Left lung (tissue), 10 donors: ENCODE measurements around the gene C10orf53. TPM values are rescaled to one million over a fixed set of nuclear protein-coding genes. Genes with fewer than 3 reads are reported as not detected.

ENCODE experiments used
- ATAC-seq: fragments of 200-7000 bp; cut with Tn5 transposase; one replicate; pipeline ENCODE4 v1.9.1; 2020; ENCODE audit warnings: moderate library complexity
- DNase-seq, 4 donors: peaks; one replicate each; pipeline ENCODE4 v3.0.0-alpha.2; 2013 to 2020
- H3K27ac ChIP-seq, 2 donors: fragments of 200-600 bp; sonication (generic) in 1 of 2; one replicate each; pipeline versions ENCODE4 v1.5.0 to v1.8.0; 2020 to 2021
- H3K27me3 ChIP-seq, 2 donors: fragments of 200-600 bp; sonication (generic) in 1 of 2; one replicate each; pipeline versions ENCODE4 v1.5.0 to v1.8.0; 2020 to 2021
- H3K36me3 ChIP-seq, 2 donors: fragments of 200-600 bp; sonication (generic) in 1 of 2; one replicate each; pipeline versions ENCODE4 v1.5.0 to v1.8.0; 2020 to 2021
- H3K4me1 ChIP-seq, 2 donors: fragments of 200-600 bp; one replicate each; pipeline ENCODE4 v1.8.0; 2021
- H3K4me3 ChIP-seq, 2 donors: fragments of 200-600 bp; sonication (generic) in 1 of 2; one replicate each; pipeline versions ENCODE4 v1.5.0 to v1.8.0; 2020 to 2021; ENCODE audit warnings: mild to moderate bottlenecking in 1 of 2
- H3K9me3 ChIP-seq, 2 donors: fragments of 200-600 bp; sonication (generic) in 1 of 2; one replicate each; pipeline versions ENCODE4 v1.5.0 to v1.8.0; 2020 to 2021
- CTCF ChIP-seq, 2 donors: fragments of 200-600 bp; sonication (generic) in 1 of 2; IDR thresholded peaks; one replicate each; pipeline versions ENCODE4 v1.5.0 to v1.8.0; 2021; ENCODE audit warnings: antibody characterized with exemption in 2 of 2
- intact Hi-C, 2 donors: fragments of 100-400 bp; cut with DNase I; formaldehyde crosslinking; loops; one replicate each; pipeline versions ENCODE4 v1.11.2 to v1.14.2; 2022
- polyA plus RNA-seq, 6 donors: library from polyadenylated mRNA; unstranded; fragments of 120-200 nt; gene quantifications; one replicate each; pipeline ENCODE4 v1.2.1, GENCODE V29; 2013; ENCODE audit not compliant: insufficient read length in 6 of 6
- total RNA-seq, 2 donors: library from RNA; stranded (reverse); fragmentation: NEBNext Ultra II Directional; extraction: Animal tissue kit (Norgen Biotek cat#: 25700); gene quantifications; one replicate each; pipeline ENCODE4 v1.2.1, GENCODE V29; 2021
- donor health status: DM: no; HTN: yes; CAD: no.
- donor health status: DM: no; HTN: no; CAD: no.

C10orf53 gene
- total and polyA plus RNA-seq, 8 donors: not detected

- no peaks in the 10 kb centered on the region for H3K36me3 ChIP-seq
- TF ChIP-seq CTCF (IDR thresholded peaks at IDR 0.05): no peak
- no peaks in the 10 kb centered on the region for H3K4me1 ChIP-seq
- H3K9me3 ChIP-seq: no peaks in the 10 kb centered on the region
- H3K4me3 ChIP-seq: no peak overlapping the region
- ATAC-seq (no peak), DNase-seq (no peak)
- intact Hi-C loops: no loop called here
- H3K27me3 ChIP-seq: peaks cover 0 to 28% of the 10 kb centered on the region in 2 donors
- no peak overlapping the region for H3K27ac ChIP-seq
Observed at GRCh38 chr10:49645417-49645816, 34.0 kb upstream of the C10orf53 start.

GRCh38 chr10:49645871-49646870 is 33.3 kb upstream of the C10orf53 start:
- no peak for TF ChIP-seq CTCF (IDR thresholded peaks at IDR 0.05)
- ATAC-seq (no peak), DNase-seq (no peak)
- intact Hi-C loops: no loop called here
- Histone ChIP-seq H3K4me1 (no peaks in the 10 kb centered on the region), H3K27me3 (peaks cover 0 to 29% of the 10 kb centered on the region in 2 donors), H3K36me3 (no peaks in the 10 kb centered on the region), H3K27ac (no peak overlapping the region), H3K4me3 (no peak overlapping the region), H3K9me3 (no peaks in the 10 kb centered on the region)

- no peaks in the 10 kb centered on the region for H3K9me3 ChIP-seq
- no peak for TF ChIP-seq CTCF (IDR thresholded peaks at IDR 0.05)
- no peaks in the 10 kb centered on the region for H3K36me3 ChIP-seq
- H3K4me3 ChIP-seq: no peak overlapping the region
- intact Hi-C loops: no loop called here
- no peak overlapping the region for H3K27ac ChIP-seq
- no peak for ATAC-seq
- H3K27me3 ChIP-seq: peaks cover 0 to 20% of the 10 kb centered on the region in 2 donors
- no peak for DNase-seq
- H3K4me1 ChIP-seq: no peaks in the 10 kb centered on the region
Observed at GRCh38 chr10:49647554-49647953, 31.9 kb upstream of the C10orf53 start.

- DNase-seq (no peak), ATAC-seq (no peak)
- no peak for TF ChIP-seq CTCF (IDR thresholded peaks at IDR 0.05)
- peaks cover 0 to 20% of the 10 kb centered on the region in 2 donors for H3K27me3 ChIP-seq
- H3K9me3 ChIP-seq: no peaks in the 10 kb centered on the region
- H3K27ac ChIP-seq: no peak overlapping the region
- intact Hi-C loops: no loop called here
- no peak overlapping the region for H3K4me3 ChIP-seq
- H3K36me3 ChIP-seq: no peaks in the 10 kb centered on the region
- H3K4me1 ChIP-seq: no peaks in the 10 kb centered on the region
Observed at GRCh38 chr10:49647985-49648795, 31.3 kb upstream of the C10orf53 start.

- DNase-seq (no peak), ATAC-seq (no peak)
- intact Hi-C loops: no loop called here
- Histone ChIP-seq H3K27me3 (peaks cover 0 to 29% of the 10 kb centered on the region in 2 donors), H3K27ac (no peak overlapping the region), H3K9me3 (no peaks in the 10 kb centered on the region), H3K4me3 (no peak overlapping the region), H3K36me3 (no peaks in the 10 kb centered on the region), H3K4me1 (no peaks in the 10 kb centered on the region)
- TF ChIP-seq CTCF (IDR thresholded peaks at IDR 0.05): no peak
Observed at GRCh38 chr10:49649294-49649693, 30.2 kb upstream of the C10orf53 start.
